Astrocyte (in vitro differentiated cells and primary cell): ENCODE data around the gene CHD6.

ENCODE experiments used
- CTCF ChIP-seq: IDR thresholded peaks from 2 replicates; pipeline ENCODE4 v1.5.1; 2011; ENCODE audit warnings: low read depth, mild to moderate bottlenecking, inconsistent platforms, low read length, moderate library complexity; ENCODE audit not compliant: insufficient read depth
- EZH2 ChIP-seq: IDR thresholded peaks from 2 replicates; pipeline ENCODE4 v1.6.1; 2012; ENCODE audit warnings: mild to moderate bottlenecking, low read length, inconsistent platforms; ENCODE audit not compliant: insufficient read depth

- no peak for TF ChIP-seq EZH2
- no peak for TF ChIP-seq CTCF
Measured at GRCh38 chr20:41508335-41508734, 109.8 kb downstream of the CHD6 start.
